ENCODE measurements around the gene MAP7D3. TPM values are rescaled to one million over a fixed set of nuclear protein-coding genes. Genes with fewer than 3 reads are reported as not detected.

The MAP7D3 gene
- total and polyA plus RNA-seq, 2 of the 4 experiments (the other 2 are of a cell fraction): 10.0 to 23.8 TPM

DNA sequence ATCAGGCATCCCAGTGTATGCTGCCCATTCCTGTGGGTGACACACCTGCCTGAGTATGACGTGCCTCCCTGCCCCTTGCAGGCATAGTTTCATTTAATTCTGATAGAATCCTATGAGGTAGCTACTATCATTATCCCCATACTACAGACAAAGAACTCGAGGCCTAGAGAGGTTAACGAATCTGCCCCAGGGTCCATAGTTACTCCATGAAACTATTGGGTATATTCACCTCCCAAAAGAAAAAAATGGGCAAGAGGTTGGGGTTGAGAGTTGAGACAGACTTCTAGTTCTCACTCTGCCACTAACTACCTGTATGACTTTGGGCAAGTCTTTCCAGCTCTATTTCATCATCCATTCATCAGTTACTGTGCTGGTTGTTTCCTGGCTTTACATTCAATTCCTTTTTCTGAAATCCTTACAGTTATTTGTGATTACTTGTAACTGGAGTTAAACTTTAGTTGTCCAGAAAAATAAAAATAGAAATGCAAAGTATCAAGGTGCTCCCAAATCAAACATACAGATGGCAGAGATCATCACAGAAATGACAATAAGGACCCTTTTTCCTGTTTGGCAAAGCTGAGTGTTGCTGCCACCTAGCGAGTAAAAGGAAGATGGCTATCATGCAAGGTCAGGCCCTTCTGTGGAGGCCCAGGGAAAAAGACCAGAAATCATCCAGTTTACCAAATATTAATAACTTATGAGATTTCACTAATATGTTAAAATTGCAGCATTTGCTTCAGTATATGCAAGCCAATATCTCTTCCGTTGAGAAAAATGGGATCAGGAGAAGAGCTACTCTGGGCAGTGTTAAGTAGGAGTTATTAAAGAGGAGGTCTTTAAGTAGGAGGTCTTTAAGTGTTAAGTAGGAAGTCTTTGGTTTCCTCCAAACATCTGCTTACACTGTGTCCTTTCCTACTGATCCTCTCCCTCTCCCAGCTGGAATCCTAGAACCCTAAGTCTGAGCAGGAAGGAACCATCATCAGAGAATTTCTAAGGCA lies 17.1 kb upstream of the MAP7D3 start:
- Histone ChIP-seq H3K23ac (ENCODE audit: low read depth, low read length) (no peak overlapping the region), H3K9me3 (ENCODE audit: control insufficient read depth, insufficient read depth, low read length) (no peaks in the 10 kb centered on the region), H3K18ac (ENCODE audit: low read depth, low read length) (no peak overlapping the region), H3K56ac (ENCODE audit: extremely low read depth, insufficient read depth, low read length) (no peak overlapping the region), H2AFZ (replicated peaks; ENCODE audit: low read length, poor library complexity) (no peak overlapping the region), H4K91ac (ENCODE audit: insufficient read depth, low read depth, low read length) (no peak overlapping the region), H3K4me2 (ENCODE audit: low read depth, low read length) (no peak overlapping the region), H2AK9ac (replicated peaks; ENCODE audit: low read depth, low read length, poor library complexity) (no peak overlapping the region), H4K5ac (ENCODE audit: low read depth, low read length) (no peak overlapping the region), H3K14ac (replicated peaks; ENCODE audit: low read depth, low read length) (no peak overlapping the region), H2BK5ac (ENCODE audit: low read depth, low read length, poor library complexity, severe bottlenecking) (no peak overlapping the region), H3K79me1 (ENCODE audit: low read depth in 1 of 2, low read length in 2 of 2) (no peaks in the 10 kb centered on the region), H3K9ac (ENCODE audit: low read depth, low read length) (no peak overlapping the region), H2BK15ac (ENCODE audit: low read depth, low read length) (no peak overlapping the region), H3K27me3 (ENCODE audit: control insufficient read depth, insufficient read depth, low read length) (no peaks in the 10 kb centered on the region), H3K4me3 (ENCODE audit: insufficient read depth, low read depth, low read length) (no peak overlapping the region), H3K4me1 (ENCODE audit: control insufficient read depth, insufficient read depth, low read length) (0 out of 2 replicates have a peak, but pooled peaks cover 3% of the 10 kb centered on the region), H3K9me1 (ENCODE audit: insufficient read depth, low read length) (no peaks in the 10 kb centered on the region), H3K4ac (ENCODE audit: low read depth, low read length) (no peak overlapping the region), H3K27ac (ENCODE audit: insufficient read depth, low read length) (no peak overlapping the region), H2AK5ac (ENCODE audit: low read depth, low read length) (no peak overlapping the region), H4K20me1 (ENCODE audit: insufficient read depth, low read length) (no peaks in the 10 kb centered on the region), H4K8ac (ENCODE audit: low read depth in 2 of 2, low read length in 2 of 2) (no peak overlapping the region), H2BK20ac (ENCODE audit: low read depth, low read length) (no peak overlapping the region), H3K36me3 (ENCODE audit: control insufficient read depth, insufficient read depth, low read length) (no peaks in the 10 kb centered on the region), H2BK120ac (ENCODE audit: low read depth, low read length) (no peak overlapping the region)
- intact Hi-C loops (cut with micrococcal nuclease): loop anchor here (1.0 to 10.0 kb wide), 2 partner anchors 238 to 426 kb away; no protein-coding TSS in a partner anchor
- peak; percentile 50 for DNase-seq
- in situ Hi-C loops (cut with MboI; ENCODE audit: low sequenced_read_pairs): no loop called here
- peak; percentile 84 for TF ChIP-seq RAD21 (IDR thresholded peaks at IDR 0.05; ENCODE audit: low read length)
- 0 out of 2 replicates have a peak, but pooled peaks have one; percentile 33 for TF ChIP-seq CEBPB (IDR thresholded peaks at IDR 0.05; ENCODE audit: low read depth, low read length)
- no peak for TF ChIP-seq BHLHE40 (IDR thresholded peaks at IDR 0.05; ENCODE audit: low read depth, low read length)
- TF ChIP-seq, protein P1, sequence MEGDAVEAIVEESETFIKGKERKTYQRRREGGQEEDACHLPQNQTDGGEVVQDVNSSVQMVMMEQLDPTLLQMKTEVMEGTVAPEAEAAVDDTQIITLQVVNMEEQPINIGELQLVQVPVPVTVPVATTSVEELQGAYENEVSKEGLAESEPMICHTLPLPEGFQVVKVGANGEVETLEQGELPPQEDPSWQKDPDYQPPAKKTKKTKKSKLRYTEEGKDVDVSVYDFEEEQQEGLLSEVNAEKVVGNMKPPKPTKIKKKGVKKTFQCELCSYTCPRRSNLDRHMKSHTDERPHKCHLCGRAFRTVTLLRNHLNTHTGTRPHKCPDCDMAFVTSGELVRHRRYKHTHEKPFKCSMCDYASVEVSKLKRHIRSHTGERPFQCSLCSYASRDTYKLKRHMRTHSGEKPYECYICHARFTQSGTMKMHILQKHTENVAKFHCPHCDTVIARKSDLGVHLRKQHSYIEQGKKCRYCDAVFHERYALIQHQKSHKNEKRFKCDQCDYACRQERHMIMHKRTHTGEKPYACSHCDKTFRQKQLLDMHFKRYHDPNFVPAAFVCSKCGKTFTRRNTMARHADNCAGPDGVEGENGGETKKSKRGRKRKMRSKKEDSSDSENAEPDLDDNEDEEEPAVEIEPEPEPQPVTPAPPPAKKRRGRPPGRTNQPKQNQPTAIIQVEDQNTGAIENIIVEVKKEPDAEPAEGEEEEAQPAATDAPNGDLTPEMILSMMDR (conservative IDR thresholded peaks at IDR 0.05; ENCODE audit: low read depth, low read length): peak; percentile 76
- peak; percentile 62 for TF ChIP-seq SMC3 (IDR thresholded peaks at IDR 0.05; ENCODE audit: low read depth, low read length)
- CTCF ChIA-PET: interaction anchor here (0.9 to 1.7 kb wide), 3 partner anchors 105 to 240 kb away, joined by 3 to 11 read pairs (median 3); no protein-coding TSS in a partner anchor
- POLR2A ChIA-PET (ENCODE audit: unreplicated experiment): no interaction called here
- dilution Hi-C loops (cut with HindIII; ENCODE audit: low sequenced_read_pairs, unreplicated experiment): no loop called here
- BruUV-seq (replicated peaks): no TSS peak
- WGBS, 2 experiments (ENCODE audit: extremely low coverage in 2 of 2, insufficient read length in 1 of 2): no CpG with 5 or more reads among the region's 5 CpGs
- ATAC-seq (ENCODE audit: low read depth): peak; percentile 76
